ENCODE measurements around the gene CCDC92. TPM values are rescaled to one million over a fixed set of nuclear protein-coding genes. Genes with fewer than 3 reads are reported as not detected.

Gene CCDC92
- total and polyA plus RNA-seq, 2 experiments from 2014 or later: 16.9 to 60.2 TPM

DNA sequence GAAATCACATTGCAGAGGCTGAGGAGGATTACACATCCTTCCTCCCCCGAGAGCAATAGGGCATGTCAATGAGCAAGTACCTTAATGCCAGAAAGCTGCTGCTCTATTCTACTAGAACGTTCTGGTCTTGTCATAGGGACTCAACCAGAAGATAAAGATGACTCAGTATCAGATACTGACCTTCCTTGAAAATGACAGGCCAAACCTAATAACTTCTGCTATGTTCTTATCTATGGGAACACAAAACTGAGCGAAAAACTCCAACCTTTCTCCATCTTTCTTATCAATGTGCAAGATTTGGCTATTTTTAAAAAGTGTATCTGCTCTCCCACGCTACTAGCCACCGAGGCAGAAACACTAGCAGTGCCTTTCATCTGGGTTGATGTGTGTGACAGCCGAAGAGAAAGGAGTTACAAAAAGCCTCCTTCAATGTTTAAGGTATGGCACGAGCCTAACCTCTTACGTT, 5.5 kb downstream of the CCDC92 start:
- TF ChIP-seq EZH2 (IDR thresholded peaks at IDR 0.05; ENCODE audit: borderline replicate concordance): no peak
- no peak for TF ChIP-seq EZH2phosphoT487 (IDR thresholded peaks at IDR 0.05; ENCODE audit: low read depth, severe bottlenecking, unreplicated experiment)
- TF ChIP-seq, protein P1, sequence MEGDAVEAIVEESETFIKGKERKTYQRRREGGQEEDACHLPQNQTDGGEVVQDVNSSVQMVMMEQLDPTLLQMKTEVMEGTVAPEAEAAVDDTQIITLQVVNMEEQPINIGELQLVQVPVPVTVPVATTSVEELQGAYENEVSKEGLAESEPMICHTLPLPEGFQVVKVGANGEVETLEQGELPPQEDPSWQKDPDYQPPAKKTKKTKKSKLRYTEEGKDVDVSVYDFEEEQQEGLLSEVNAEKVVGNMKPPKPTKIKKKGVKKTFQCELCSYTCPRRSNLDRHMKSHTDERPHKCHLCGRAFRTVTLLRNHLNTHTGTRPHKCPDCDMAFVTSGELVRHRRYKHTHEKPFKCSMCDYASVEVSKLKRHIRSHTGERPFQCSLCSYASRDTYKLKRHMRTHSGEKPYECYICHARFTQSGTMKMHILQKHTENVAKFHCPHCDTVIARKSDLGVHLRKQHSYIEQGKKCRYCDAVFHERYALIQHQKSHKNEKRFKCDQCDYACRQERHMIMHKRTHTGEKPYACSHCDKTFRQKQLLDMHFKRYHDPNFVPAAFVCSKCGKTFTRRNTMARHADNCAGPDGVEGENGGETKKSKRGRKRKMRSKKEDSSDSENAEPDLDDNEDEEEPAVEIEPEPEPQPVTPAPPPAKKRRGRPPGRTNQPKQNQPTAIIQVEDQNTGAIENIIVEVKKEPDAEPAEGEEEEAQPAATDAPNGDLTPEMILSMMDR (IDR thresholded peaks at IDR 0.05; ENCODE audit: poor library complexity): no peak
- H4K20me1 ChIP-seq (ENCODE audit: insufficient read depth, poor library complexity, severe bottlenecking): peaks cover 8% of the 10 kb centered on the region
- no peaks in the 10 kb centered on the region for H3K9me3 ChIP-seq (ENCODE audit: low read depth)
- H2AFZ ChIP-seq: no peak overlapping the region
- no peaks in the 10 kb centered on the region for H3K9me2 ChIP-seq (replicated peaks; ENCODE audit: insufficient read depth)
- H3K4me1 ChIP-seq (ENCODE audit: insufficient read depth): peaks cover 4% of the 10 kb centered on the region
- 85% methylated on average over 8 of the region's 8 CpGs for WGBS (ENCODE audit: low lambda C conversion rate, missing lambda C conversion rate)
- no peaks in the 10 kb centered on the region for H3K27me3 ChIP-seq
- no peak for DNase-seq (ENCODE audit: low spot score)
- peaks cover 80% of the 10 kb centered on the region for H3K79me2 ChIP-seq
- no peak overlapping the region for H3K4me2 ChIP-seq
- H3K27ac ChIP-seq: no peak overlapping the region
- no peaks in the 10 kb centered on the region for H3K36me3 ChIP-seq (replicated peaks; ENCODE audit: insufficient read depth, low read depth)
- H3K4me3 ChIP-seq: no peak overlapping the region

DNA sequence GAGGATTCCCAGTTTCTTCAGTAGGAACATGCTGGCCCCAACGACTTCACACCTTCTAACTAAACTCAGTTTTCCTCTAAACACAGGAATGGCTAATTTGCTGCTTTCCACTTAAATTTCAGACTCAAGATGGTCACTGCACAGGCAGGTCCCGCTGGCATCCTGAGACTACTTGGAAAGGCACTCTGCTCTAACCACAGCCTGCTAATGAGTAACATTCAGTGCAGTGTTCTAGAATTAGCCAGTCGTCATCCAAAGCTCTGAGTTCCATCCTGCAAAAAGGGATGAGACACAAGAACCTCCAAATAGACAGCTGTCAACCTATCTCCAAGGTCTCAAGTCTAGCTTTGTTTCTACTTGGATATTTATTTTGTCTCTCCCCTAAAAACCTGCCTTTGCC, 6.0 kb downstream of the CCDC92 start:
- H3K9me3 ChIP-seq (ENCODE audit: low read depth): no peaks in the 10 kb centered on the region
- TF ChIP-seq, protein P1 (IDR thresholded peaks at IDR 0.05; ENCODE audit: poor library complexity): no peak
- no peak for TF ChIP-seq EZH2 (IDR thresholded peaks at IDR 0.05; ENCODE audit: borderline replicate concordance)
- no peak for TF ChIP-seq EZH2phosphoT487 (IDR thresholded peaks at IDR 0.05; ENCODE audit: low read depth, severe bottlenecking, unreplicated experiment)
- WGBS (ENCODE audit: low lambda C conversion rate, missing lambda C conversion rate): 88% methylated on average over 3 of the region's 3 CpGs
- no peaks in the 10 kb centered on the region for H3K27me3 ChIP-seq
- H4K20me1 ChIP-seq (ENCODE audit: insufficient read depth, poor library complexity, severe bottlenecking): peaks cover 8% of the 10 kb centered on the region
- no peak overlapping the region for H2AFZ ChIP-seq
- peaks cover 4% of the 10 kb centered on the region for H3K4me1 ChIP-seq (ENCODE audit: insufficient read depth)
- H3K4me2 ChIP-seq: no peak overlapping the region
- H3K9me2 ChIP-seq (replicated peaks; ENCODE audit: insufficient read depth): no peaks in the 10 kb centered on the region
- H3K4me3 ChIP-seq: no peak overlapping the region
- no peak overlapping the region for H3K27ac ChIP-seq
- H3K36me3 ChIP-seq (replicated peaks; ENCODE audit: insufficient read depth, low read depth): no peaks in the 10 kb centered on the region
- peaks cover 78% of the 10 kb centered on the region for H3K79me2 ChIP-seq
- no peak for DNase-seq (ENCODE audit: low spot score)

DNA sequence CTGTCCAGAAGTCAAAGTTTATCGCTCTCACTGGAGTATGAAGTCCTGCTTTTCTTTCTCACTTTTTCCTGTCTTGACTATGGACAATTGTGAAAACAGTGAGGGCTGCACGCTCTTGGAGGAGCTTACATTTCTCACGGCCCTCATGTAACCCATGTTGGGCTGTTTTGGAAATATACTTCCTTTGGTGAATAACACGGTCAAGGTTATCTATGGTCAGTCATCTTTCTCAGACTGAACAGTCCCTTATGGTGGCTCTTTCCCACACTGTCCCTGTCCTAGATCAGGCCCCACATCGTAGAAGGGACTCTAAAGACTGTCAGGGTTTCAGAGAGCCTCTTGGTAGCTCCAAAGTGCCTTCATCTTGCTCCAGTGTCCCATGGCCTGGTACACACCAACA, 7.2 kb downstream of the CCDC92 start:
- DNase-seq (ENCODE audit: low spot score): no peak
- Histone ChIP-seq H3K9me2 (replicated peaks; ENCODE audit: insufficient read depth) (no peaks in the 10 kb centered on the region), H3K4me1 (ENCODE audit: insufficient read depth) (peaks cover 4% of the 10 kb centered on the region), H3K36me3 (replicated peaks; ENCODE audit: insufficient read depth, low read depth) (no peaks in the 10 kb centered on the region), H3K9me3 (ENCODE audit: low read depth) (no peaks in the 10 kb centered on the region), H2AFZ (no peak overlapping the region), H3K4me3 (no peak overlapping the region), H3K27ac (no peak overlapping the region), H3K79me2 (peaks cover 76% of the 10 kb centered on the region), H3K4me2 (no peak overlapping the region), H3K27me3 (no peaks in the 10 kb centered on the region), H4K20me1 (ENCODE audit: insufficient read depth, poor library complexity, severe bottlenecking) (peaks cover 8% of the 10 kb centered on the region)
- TF ChIP-seq EZH2phosphoT487 (IDR thresholded peaks at IDR 0.05; ENCODE audit: low read depth, severe bottlenecking, unreplicated experiment) (no peak), EZH2 (IDR thresholded peaks at IDR 0.05; ENCODE audit: borderline replicate concordance) (no peak)
- TF ChIP-seq, protein P1 (IDR thresholded peaks at IDR 0.05; ENCODE audit: poor library complexity): no peak
- 75% methylated on average over 5 of the region's 5 CpGs for WGBS (ENCODE audit: low lambda C conversion rate, missing lambda C conversion rate)

DNA sequence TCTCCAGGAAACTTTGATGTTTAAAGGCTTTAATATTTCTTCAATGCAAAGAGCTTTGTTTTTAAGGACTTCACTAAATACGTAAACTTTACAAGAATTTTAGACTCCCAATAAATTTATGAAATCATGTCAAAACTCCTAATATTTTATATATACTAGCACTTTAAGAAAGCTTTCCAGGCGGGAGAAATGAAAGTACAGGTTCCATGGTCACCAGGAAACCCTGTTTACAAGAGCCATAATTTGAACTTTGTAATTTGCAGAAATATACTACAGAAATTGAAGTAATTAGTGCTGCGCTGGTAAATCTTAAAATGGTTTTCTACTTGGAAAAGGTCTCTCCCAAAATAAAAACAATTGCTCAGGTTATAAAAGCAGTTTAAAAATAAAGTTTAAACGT, 8.8 kb downstream of the CCDC92 start:
- TF ChIP-seq EZH2 (IDR thresholded peaks at IDR 0.05; ENCODE audit: borderline replicate concordance) (no peak), EZH2phosphoT487 (IDR thresholded peaks at IDR 0.05; ENCODE audit: low read depth, severe bottlenecking, unreplicated experiment) (no peak)
- TF ChIP-seq, protein P1 (IDR thresholded peaks at IDR 0.05; ENCODE audit: poor library complexity): no peak
- H3K36me3 ChIP-seq (replicated peaks; ENCODE audit: insufficient read depth, low read depth): no peaks in the 10 kb centered on the region
- no peak overlapping the region for H3K4me3 ChIP-seq
- no peaks in the 10 kb centered on the region for H3K9me3 ChIP-seq (ENCODE audit: low read depth)
- H3K9me2 ChIP-seq (replicated peaks; ENCODE audit: insufficient read depth): no peaks in the 10 kb centered on the region
- no peaks in the 10 kb centered on the region for H3K27me3 ChIP-seq
- 84% methylated on average over 4 of the region's 4 CpGs for WGBS (ENCODE audit: low lambda C conversion rate, missing lambda C conversion rate)
- H2AFZ ChIP-seq: no peak overlapping the region
- no peak for DNase-seq (ENCODE audit: low spot score)
- peaks cover 4% of the 10 kb centered on the region for H3K4me1 ChIP-seq (ENCODE audit: insufficient read depth)
- H3K4me2 ChIP-seq: no peak overlapping the region
- no peaks in the 10 kb centered on the region for H4K20me1 ChIP-seq (ENCODE audit: insufficient read depth, poor library complexity, severe bottlenecking)
- H3K27ac ChIP-seq: no peak overlapping the region
- H3K79me2 ChIP-seq: peaks cover 64% of the 10 kb centered on the region

All from hepatocyte (in vitro differentiated cells).